K562 (cell line): ENCODE data around the gene ART1. TPM values are rescaled to one million over a fixed set of nuclear protein-coding genes. Genes with fewer than 3 reads are reported as not detected.

Source experiments
- ATAC-seq: fragments of 200-7000 bp; cut with Tn5 transposase; 3 replicates; pipeline ENCODE4 v1.9.1; 2020; ENCODE audit warnings: moderate library complexity
- Bru-seq: library from RNA; stranded (reverse); fragments of 400-500 nt; gene quantifications from one replicate; lab custom pipeline; 2021; lab: Mats Ljungman, UMichigan
- BruChase-seq, 2 experiments: library from RNA; stranded (reverse); fragments of 400-500 nt; gene quantifications; one replicate each; lab custom pipeline; 2021; lab: Mats Ljungman, UMichigan
- BruUV-seq: library from RNA; stranded (reverse); fragments of 400-500 nt; replicated peaks from 2 replicates; lab custom pipeline; 2021; lab: Mats Ljungman, UMichigan
- CTCF ChIA-PET: fragments of 300-600 bp; formaldehyde crosslinking; extraction: SDS; loops from one replicate; lab custom pipeline; 2021; ENCODE audit warnings: low intra/inter-chr PET ratio; lab: Yijun Ruan, JAX
- POLR2A ChIA-PET: fragments of 300-600, 350-650 bp; sonication (Branson Sonifier 250); formaldehyde crosslinking; extraction: SDS; loops from one replicate; lab custom pipeline; 2021; ENCODE audit warnings: antibody characterized with exemption, inconsistent platforms; lab: Yijun Ruan, JAX
- DNase-seq, 4 experiments: peaks; one replicate each; pipeline versions ENCODE4 v3.0.0 to v3.0.0-alpha.2; 2011 to 2018; ENCODE audit warnings: low spot score in 3 of 4, mixed read lengths in 3 of 4; ENCODE audit errors: extremely low read depth in 1 of 4
- FAIRE-seq: peaks from 2 replicates; lab custom pipeline; 2011; peaks lifted over from hg19 to GRCh38; lab: Jason Lieb, UNC
- H2AFZ ChIP-seq: 2 replicates; pipeline ENCODE4 v1.6.0; 2011; ENCODE audit warnings: low read depth, low read length, control low read depth, inconsistent platforms
- H3K27ac ChIP-seq: fragments of 200-600 bp; 3 replicates; pipeline ENCODE4 v1.8.0; 2011; ENCODE audit warnings: low read depth, mild to moderate bottlenecking, control low read depth, inconsistent platforms, low read length, moderate library complexity, mixed read lengths; ENCODE audit errors: extremely low read depth
- H3K27me3 ChIP-seq, 2 experiments: fragments of 300-600 bp in 1 of 2; 2 replicates in 1 of 2; 3 replicates in 1 of 2; pipeline versions ENCODE4 v1.6.0 to v1.8.0; 2011; ENCODE audit warnings: inconsistent platforms in 2 of 2, low read length in 2 of 2, mild to moderate bottlenecking in 1 of 2, mixed read lengths in 1 of 2, moderate library complexity in 1 of 2; ENCODE audit not compliant: control insufficient read depth in 2 of 2, insufficient read depth in 2 of 2
- H3K36me3 ChIP-seq: fragments of 300-600 bp; 3 replicates; pipeline ENCODE4 v1.8.0; 2011; ENCODE audit warnings: mild to moderate bottlenecking, low read length, inconsistent platforms; ENCODE audit not compliant: control insufficient read depth, insufficient read depth
- H3K4me1 ChIP-seq, 2 experiments: fragments of 200-600 bp in 1 of 2; replicated peaks in 1 of 2; 2 replicates in 1 of 2; 3 replicates in 1 of 2; pipeline versions ENCODE4 v1.5.1 to v1.8.0; 2011; ENCODE audit warnings: inconsistent platforms in 2 of 2, low read length in 2 of 2, mild to moderate bottlenecking in 1 of 2, mixed read lengths in 1 of 2, moderate library complexity in 1 of 2; ENCODE audit not compliant: control insufficient read depth in 2 of 2, insufficient read depth in 2 of 2
- H3K4me2 ChIP-seq: 2 replicates; pipeline ENCODE4 v1.6.1; 2011; ENCODE audit warnings: low read length, control low read depth, inconsistent platforms, mixed read lengths; ENCODE audit not compliant: insufficient read depth
- H3K4me3 ChIP-seq: fragments of 200-600 bp; sonication (generic), shearing (Covaris generic); 2 replicates; pipeline ENCODE4 v1.5.1; 2016; ENCODE audit warnings: control low read depth, inconsistent platforms
- H3K79me2 ChIP-seq: fragments of 200-600 bp; 3 replicates; pipeline ENCODE4 v1.8.0; 2011; ENCODE audit warnings: low read length, inconsistent platforms; ENCODE audit not compliant: control insufficient read depth, insufficient read depth
- H3K9ac ChIP-seq, 2 experiments: 2 replicates each; pipeline versions ENCODE4 v1.6.0 to v1.6.1; 2011; ENCODE audit warnings: low read depth in 2 of 2, low read length in 2 of 2, control low read depth in 1 of 2, inconsistent platforms in 1 of 2, mild to moderate bottlenecking in 1 of 2, mixed read lengths in 1 of 2; ENCODE audit not compliant: insufficient read depth in 1 of 2
- H3K9me1 ChIP-seq: one replicate; pipeline ENCODE4 v1.6.0; 2011; ENCODE audit warnings: inconsistent platforms, mild to moderate bottlenecking, low read length, moderate library complexity; ENCODE audit not compliant: control insufficient read depth, insufficient read depth
- H3K9me3 ChIP-seq: replicated peaks from 2 replicates; pipeline ENCODE4 v1.5.1; 2011; ENCODE audit warnings: low read depth, low read length, inconsistent platforms; ENCODE audit not compliant: control insufficient read depth, insufficient read depth
- H4K20me1 ChIP-seq: replicated peaks from 2 replicates; pipeline ENCODE4 v1.6.1; 2011; ENCODE audit warnings: low read length, inconsistent platforms, mixed read lengths; ENCODE audit not compliant: control insufficient read depth, insufficient read depth
- BHLHE40 ChIP-seq: IDR thresholded peaks from 2 replicates; pipeline ENCODE4 v1.6.1; 2011; ENCODE audit warnings: low read length, improper control_type of control experiment
- CAMTA2 ChIP-seq: fragments of 250-450 bp; sonication (Bioruptor Pico); conservative IDR thresholded peaks from 2 replicates; pipeline ENCODE4 v1.5.1; 2022
- E4F1 ChIP-seq: fragments of 250-450 bp; sonication (Bioruptor Pico); IDR thresholded peaks from 2 replicates; pipeline ENCODE4 v1.5.0; 2021; ENCODE audit warnings: mild to moderate bottlenecking, borderline replicate concordance
- EGR1 ChIP-seq: fragments of 450-650 bp; conservative IDR thresholded peaks from 2 replicates; pipeline ENCODE4 v1.6.1; 2017; ENCODE audit warnings: mild to moderate bottlenecking
- HCFC1 ChIP-seq: IDR thresholded peaks from 2 replicates; pipeline ENCODE4 v1.6.1; 2012; ENCODE audit warnings: low read depth, low read length, improper control_type of control experiment
- KLF10 ChIP-seq: fragments of 250-450 bp; sonication (Bioruptor Pico); IDR thresholded peaks from 2 replicates; pipeline ENCODE4 v1.6.1; 2021; ENCODE audit warnings: matching md5 sums
- KLF13 ChIP-seq: fragments of 450-650 bp; IDR thresholded peaks from 2 replicates; pipeline ENCODE4 v1.6.1; 2016; ENCODE audit warnings: missing genetic modification characterization, low read depth, mild to moderate bottlenecking, missing compliant biosample characterization, moderate library complexity, borderline replicate concordance
- PATZ1 ChIP-seq: fragments of 250-450 bp; sonication (Bioruptor Pico); IDR thresholded peaks from 2 replicates; pipeline ENCODE4 v1.5.0; 2020; ENCODE audit warnings: mild to moderate bottlenecking, borderline replicate concordance
- SP1 ChIP-seq: sonication (generic); formaldehyde crosslinking; IDR thresholded peaks from 2 replicates; pipeline ENCODE4 v1.8.1; 2022; ENCODE audit warnings: mild to moderate bottlenecking, missing genetic modification reagents
- TAL1 ChIP-seq: fragments of 450-650 bp; IDR thresholded peaks from 2 replicates; pipeline ENCODE4 v1.6.1; 2016; ENCODE audit warnings: mild to moderate bottlenecking
- WGBS: fragments of 100-300 bp; shearing (Covaris generic); methylation state at CpG from one replicate; pipeline ENCODE4 v1.1.6; 2016; ENCODE audit warnings: low coverage, mixed read lengths; ENCODE audit not compliant: insufficient coverage; ENCODE audit errors: missing lambda C conversion rate; 5-methylcytosine and 5-hydroxymethylcytosine counted together
- in situ Hi-C: fragments of 300-500 bp; cut with MboI; formaldehyde crosslinking; loops from 4 replicates; pipeline ENCODE4 v1.15.0; 2018; ENCODE audit warnings: inconsistent platforms, mixed read lengths
- intact Hi-C: fragments of 100-400 bp; cut with micrococcal nuclease; formaldehyde crosslinking; loops from 2 replicates; pipeline ENCODE4 v1.14.2; 2022
- long read RNA-seq, 3 experiments: library from polyadenylated mRNA in 2 of 3; library from RNA in 1 of 3; unstranded in 2 of 3; stranded (forward) in 1 of 3; transcript quantifications; one replicate each; pipeline ENCODE4 v2.0.0, GENCODE V29; 2019 to 2022
- polyA minus RNA-seq, 3 experiments: library from RNA; depleted of rRNA, polyadenylated mRNA; stranded (reverse); fragments of >200 nt; gene quantifications; 2 replicates each; pipeline ENCODE4 v1.2.3, GENCODE V29; 2011
- polyA plus RNA-seq, 8 experiments: library from polyadenylated mRNA; depleted of rRNA in 4 of 8; stranded (reverse) in 5 of 8; unstranded in 3 of 8; fragments of >200 nt; fragmentation: Nextera tagmentation in 2 of 8; fragmentation: Illumina TruSeq in 1 of 8; extraction: Ambion mirVana in 2 of 8; extraction: Trizol in 1 of 8; gene quantifications; 2 replicates each; pipeline versions ENCODE4 v1.2.1 to v1.2.3, GENCODE V29; 2011 to 2014; ENCODE audit warnings: inconsistent platforms in 1 of 8, missing spikeins in 1 of 8
- total RNA-seq, 7 experiments: library from RNA; depleted of rRNA in 6 of 7; stranded (reverse); fragments of >200 nt in 6 of 7; fragmentation: Illumina TruSeq in 2 of 7; extraction: Trizol in 2 of 7; gene quantifications; 2 replicates each; pipeline versions ENCODE4 v1.2.1 to v1.2.3, GENCODE V29; 2011 to 2021; ENCODE audit warnings: low replicate concordance in 1 of 7
- TF ChIP-seq, protein P1 (sequence below), 3 experiments: IDR thresholded peaks in 2 of 3; conservative IDR thresholded peaks in 1 of 3; 2 replicates each; pipeline ENCODE4 v1.5.1; 2011 to 2012; ENCODE audit warnings: low read length in 3 of 3, mild to moderate bottlenecking in 3 of 3, control low read depth in 2 of 3, improper control_type of control experiment in 1 of 3, inconsistent platforms in 1 of 3, low read depth in 1 of 3, mixed read lengths in 1 of 3, moderate library complexity in 1 of 3; ENCODE audit not compliant: insufficient read depth in 2 of 3

Gene ART1
- not detected in 2 replicates for total RNA-seq (2011; cell fraction: chromatin; rRNA removed; ENCODE audit: low replicate concordance)
- not detected in 2 replicates for total RNA-seq (2011; cell fraction: nucleolus; rRNA removed)
- total RNA-seq (2011; cell fraction: nucleoplasm; rRNA removed) = not detected in 2 replicates
- total RNA-seq (2014; rRNA removed) (not detected in 2 replicates), total RNA-seq (2014; rRNA removed; fragmentation: Illumina TruSeq; extraction: Trizol) (not detected in 2 replicates), total RNA-seq (2015; rRNA removed; fragmentation: Illumina TruSeq; extraction: Trizol) (not detected in 2 replicates), total RNA-seq (2021) (not detected in 2 replicates), polyA plus RNA-seq (2011; rRNA removed) (not detected in 2 replicates), polyA plus RNA-seq (2014; fragmentation: Illumina TruSeq; extraction: Trizol) (not detected in 2 replicates), polyA plus RNA-seq (2014; fragmentation: Nextera tagmentation; extraction: Ambion mirVana) (not detected), polyA plus RNA-seq (2014; rRNA removed) (not detected in 2 replicates), polyA minus RNA-seq (2011; rRNA and poly(A)+ RNA removed) (not detected in 2 replicates), Bru-seq, nascent RNA (percentile 24 among the genes with signal in this experiment), BruChase-seq, experiment 1, labeled RNA remaining after a 2-hour chase (percentile 13 among the genes with signal in this experiment), BruChase-seq, experiment 2, labeled RNA remaining after a 6-hour chase (percentile 14 among the genes with signal in this experiment)
- polyA plus RNA-seq (2011; cell fraction: cytosol; rRNA removed) = not detected in 2 replicates
- not detected in 2 replicates for polyA plus RNA-seq (2011; cell fraction: nucleus; rRNA removed)
- not detected in 2 replicates for polyA plus RNA-seq (2012)
- not detected in 2 replicates for polyA minus RNA-seq (2011; cell fraction: cytosol; rRNA and poly(A)+ RNA removed)
- polyA minus RNA-seq (2011; cell fraction: nucleus; rRNA and poly(A)+ RNA removed) = not detected in 2 replicates
- long read RNA-seq, experiment 1 = 0 reads
- long read RNA-seq, experiment 2 = 0 reads
- long read RNA-seq, experiment 3 = 0 reads

- no peak within 1 kb of the TSS; the same call in 1 of the 2 replicates for H3K4me2 ChIP-seq
- intact Hi-C loops = no loop called here
- BruUV-seq = no TSS peak
- H3K36me3 ChIP-seq = no peaks in the 10 kb centered on the region
- ATAC-seq = peak; percentile 57
- no peaks in the 10 kb centered on the region for H3K79me2 ChIP-seq
- DNase-seq = peak; percentile 61 to 78 (median 72)
- H3K27me3 ChIP-seq = peaks cover 0 to 5% of the 10 kb centered on the region in 2 experiments; a peak in 1 of 5 replicates
- no peaks in the 10 kb centered on the region for H3K9me1 ChIP-seq
- no peak within 1 kb of the TSS for H3K4me3 ChIP-seq
- no peak for FAIRE-seq
- peak within 1 kb of the TSS; percentile 52; the same call in 1 of the 2 replicates for H2AFZ ChIP-seq
- no peak within 1 kb of the TSS for H3K27ac ChIP-seq
- ChIA-PET POLR2A (interaction anchor here (0.5 to 0.6 kb wide), 3 partner anchors 166 to 500 kb away, joined by 3 read pairs; no protein-coding TSS in a partner anchor), CTCF (no interaction called here)
- peak within 1 kb of the TSS in 1 of 2 experiments; percentile 42; a peak in 1 of 4 replicates for H3K9ac ChIP-seq
- peaks cover 21 to 29% of the 10 kb centered on the region in 2 experiments; a peak in 4 of 5 replicates for H3K4me1 ChIP-seq
- peaks cover 3% of the 10 kb centered on the region; the same call in 1 of the 2 replicates for H3K9me3 ChIP-seq
- H4K20me1 ChIP-seq = no peaks in the 10 kb centered on the region
- in situ Hi-C loops = loop anchor here (5.0 kb wide), 1 partner anchor 1517 kb away; no protein-coding TSS in a partner anchor
- 14% methylated on average over 4 of the region's 4 CpGs for WGBS
- TF ChIP-seq, protein P1, sequence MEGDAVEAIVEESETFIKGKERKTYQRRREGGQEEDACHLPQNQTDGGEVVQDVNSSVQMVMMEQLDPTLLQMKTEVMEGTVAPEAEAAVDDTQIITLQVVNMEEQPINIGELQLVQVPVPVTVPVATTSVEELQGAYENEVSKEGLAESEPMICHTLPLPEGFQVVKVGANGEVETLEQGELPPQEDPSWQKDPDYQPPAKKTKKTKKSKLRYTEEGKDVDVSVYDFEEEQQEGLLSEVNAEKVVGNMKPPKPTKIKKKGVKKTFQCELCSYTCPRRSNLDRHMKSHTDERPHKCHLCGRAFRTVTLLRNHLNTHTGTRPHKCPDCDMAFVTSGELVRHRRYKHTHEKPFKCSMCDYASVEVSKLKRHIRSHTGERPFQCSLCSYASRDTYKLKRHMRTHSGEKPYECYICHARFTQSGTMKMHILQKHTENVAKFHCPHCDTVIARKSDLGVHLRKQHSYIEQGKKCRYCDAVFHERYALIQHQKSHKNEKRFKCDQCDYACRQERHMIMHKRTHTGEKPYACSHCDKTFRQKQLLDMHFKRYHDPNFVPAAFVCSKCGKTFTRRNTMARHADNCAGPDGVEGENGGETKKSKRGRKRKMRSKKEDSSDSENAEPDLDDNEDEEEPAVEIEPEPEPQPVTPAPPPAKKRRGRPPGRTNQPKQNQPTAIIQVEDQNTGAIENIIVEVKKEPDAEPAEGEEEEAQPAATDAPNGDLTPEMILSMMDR (IDR thresholded peaks at IDR 0.05 in 2 of 3, conservative IDR thresholded peaks at IDR 0.05 in 1 of 3; ENCODE audit: insufficient read depth in 2 of 3, low read depth in 1 of 3, low read length in 3 of 3) = peak; percentile 21 to 32 (median 26); a peak in 2 of 6 replicates
- TF ChIP-seq CAMTA2 (no peak), SP1 (CRISPR knock-in tag) (0 out of 2 replicates have a peak, but pooled peaks have one; percentile 47), BHLHE40 (0 out of 2 replicates have a peak, but pooled peaks have one; percentile 8), EGR1 (peak; percentile 33), E4F1 (CRISPR knock-in tag) (no peak), KLF10 (CRISPR knock-in tag) (no peak), PATZ1 (CRISPR knock-in tag) (no peak), HCFC1 (no peak), KLF13 (peak; percentile 53; the same call in 1 of the 2 replicates), TAL1 (no peak)
Observed at GRCh38 chr11:3644817-3645235, at the start of gene ART1. ART1 (plus strand) TSS chr11:3645128; CDS start chr11:3659214, 14,086 bp downstream.
